Naive thymus-derived CD8-positive, alpha-beta T cell (primary cell): ENCODE data around the gene SERPINB5. TPM values are rescaled to one million over a fixed set of nuclear protein-coding genes. Genes with fewer than 3 reads are reported as not detected.

Experiments used
- ATAC-seq, 2 donors: fragments of 150-1000 bp; cut with Tn5 transposase in 1 of 2; sonication (Bioruptor Pico), chemical (Tn5 transposase) in 1 of 2; 1 replicate in 1 of 2; 2 replicates in 1 of 2; pipeline ENCODE4 v1.10.0; 2021; ENCODE audit warnings: mild to moderate bottlenecking in 2 of 2, moderate library complexity in 2 of 2
- POLR2A ChIA-PET: fragments of 350-600 bp; sonication (Branson Sonifier 250); formaldehyde crosslinking; loops from one replicate; lab custom pipeline; 2021; ENCODE audit warnings: antibody characterized with exemption; lab: Charles Lee
- DNase-seq, 10 donors: peaks; one replicate each; pipeline versions ENCODE4 v3.0.0 to v3.0.0-alpha.2; 2020 to 2022
- H3K27ac Mint-ChIP-seq, 10 donors: one replicate each; pipeline ENCODE4 v1.8.0; 2020 to 2022; ENCODE audit warnings: mild to moderate bottlenecking in 10 of 10, mixed read lengths in 10 of 10, moderate library complexity in 4 of 10, inconsistent platforms in 1 of 10
- H3K27me3 Mint-ChIP-seq, 5 donors: one replicate each; pipeline ENCODE4 v1.8.0; 2021 to 2022; ENCODE audit warnings: mixed read lengths in 5 of 5
- H3K36me3 Mint-ChIP-seq, 3 donors: one replicate each; pipeline ENCODE4 v1.8.0; 2020 to 2022; ENCODE audit warnings: mixed read lengths in 3 of 3, mild to moderate bottlenecking in 2 of 3, inconsistent platforms in 1 of 3
- H3K4me1 Mint-ChIP-seq, 4 donors: one replicate each; pipeline ENCODE4 v1.8.0; 2021 to 2022; ENCODE audit warnings: mixed read lengths in 4 of 4
- H3K4me3 Mint-ChIP-seq, 10 donors: one replicate each; pipeline ENCODE4 v1.8.0; 2020 to 2022; ENCODE audit warnings: mild to moderate bottlenecking in 10 of 10, mixed read lengths in 10 of 10, moderate library complexity in 6 of 10, inconsistent platforms in 1 of 10
- H3K9me3 Mint-ChIP-seq, 9 donors: one replicate each; pipeline ENCODE4 v1.8.0; 2020 to 2022; ENCODE audit warnings: mixed read lengths in 9 of 9, mild to moderate bottlenecking in 3 of 9, inconsistent platforms in 1 of 9, moderate library complexity in 1 of 9
- polyA plus RNA-seq, 3 donors: library from polyadenylated mRNA; unstranded; fragments of 300-500 nt; fragmentation: Illumina TruSeq; gene quantifications; one replicate each; pipeline ENCODE4 v1.2.3, GENCODE V29; 2021
- total RNA-seq, 8 experiments: library from RNA in 2 of 8; stranded (reverse) in 2 of 8; gene quantifications; one replicate each; pipeline ENCODE4 v1.2.3 and lab custom pipeline; 2021 to 2026

Gene SERPINB5
- total and polyA plus RNA-seq, 5 experiments from 2014 or later: not detected

- Mint-ChIP-seq H3K36me3 (no peaks in the 10 kb centered on the region), H3K27ac (no peak overlapping the region), H3K4me1 (no peaks in the 10 kb centered on the region), H3K27me3 (peaks cover 6 to 32% (median 15%) of the 10 kb centered on the region in 5 donors), H3K4me3 (no peak overlapping the region), H3K9me3 (no peaks in the 10 kb centered on the region)
- ATAC-seq (no peak), DNase-seq (no peak)
- POLR2A ChIA-PET: interaction anchor here (0.6 kb wide), 1 partner anchor 403 kb away, joined by 3 read pairs; no protein-coding TSS in a partner anchor
Observed at GRCh38 chr18:63545000-63545399, 68.2 kb downstream of the SERPINB5 start.

DNA sequence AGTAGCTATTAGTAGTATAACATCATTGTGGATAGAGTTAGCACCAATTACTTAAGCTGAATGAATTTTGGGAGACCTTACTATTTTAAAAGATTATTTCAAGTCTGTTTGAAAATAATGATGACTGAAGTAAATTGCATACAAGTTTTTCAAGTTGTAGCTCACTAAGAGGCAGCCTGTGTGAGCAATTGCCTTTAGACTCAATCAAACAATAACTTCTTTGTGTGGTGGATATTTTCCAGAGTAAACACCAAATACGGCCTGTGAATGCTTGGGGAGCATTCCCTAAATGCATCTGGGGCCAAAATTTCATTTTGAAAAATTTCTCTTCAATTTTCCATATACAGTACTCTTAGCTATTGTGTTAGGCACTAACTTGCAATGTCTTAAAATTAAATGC, 73.3 kb downstream of the SERPINB5 start:
- DNase-seq: no peak
- H3K4me3 Mint-ChIP-seq: no peak overlapping the region
- H3K36me3 Mint-ChIP-seq: no peaks in the 10 kb centered on the region
- POLR2A ChIA-PET: no interaction called here
- H3K27ac Mint-ChIP-seq: no peak overlapping the region
- H3K4me1 Mint-ChIP-seq: no peaks in the 10 kb centered on the region
- peaks cover 7 to 25% (median 9%) of the 10 kb centered on the region in 5 donors for H3K27me3 Mint-ChIP-seq
- H3K9me3 Mint-ChIP-seq: no peaks in the 10 kb centered on the region
- no peak for ATAC-seq

GRCh38 chr18:63551769-63552168, 75.0 kb downstream of the SERPINB5 start:
- no peak overlapping the region for H3K4me3 Mint-ChIP-seq
- no peak overlapping the region for H3K27ac Mint-ChIP-seq
- no peaks in the 10 kb centered on the region for H3K4me1 Mint-ChIP-seq
- DNase-seq: no peak
- ATAC-seq: no peak
- peaks cover 3 to 21% (median 7%) of the 10 kb centered on the region in 5 donors for H3K27me3 Mint-ChIP-seq
- no peaks in the 10 kb centered on the region for H3K36me3 Mint-ChIP-seq
- POLR2A ChIA-PET: no interaction called here
- no peaks in the 10 kb centered on the region for H3K9me3 Mint-ChIP-seq

DNA sequence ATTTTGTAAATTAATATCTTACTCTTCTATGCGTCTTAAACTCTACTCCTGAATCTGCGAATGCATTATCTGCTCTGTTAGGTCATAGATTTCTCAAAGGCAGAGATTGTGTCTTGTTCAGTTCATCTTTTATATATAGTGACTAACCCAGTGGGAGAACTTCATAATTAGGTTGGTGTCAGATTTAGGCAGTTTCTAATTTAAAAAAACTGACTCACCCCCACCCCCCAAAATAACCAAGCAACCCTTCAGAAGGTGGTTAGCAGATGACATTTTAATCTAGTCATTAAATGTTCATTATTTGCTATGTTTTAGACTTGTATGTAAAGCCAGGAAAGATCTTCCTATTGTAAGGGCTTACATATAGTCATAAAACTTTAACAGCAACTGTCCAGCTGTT, 75.8 kb downstream of the SERPINB5 start:
- H3K4me3 Mint-ChIP-seq: no peak overlapping the region
- no peak for ATAC-seq
- no peaks in the 10 kb centered on the region for H3K36me3 Mint-ChIP-seq
- no peaks in the 10 kb centered on the region for H3K9me3 Mint-ChIP-seq
- peaks cover 3 to 15% (median 5%) of the 10 kb centered on the region in 5 donors for H3K27me3 Mint-ChIP-seq
- H3K27ac Mint-ChIP-seq: no peak overlapping the region
- POLR2A ChIA-PET: no interaction called here
- DNase-seq: no peak
- no peaks in the 10 kb centered on the region for H3K4me1 Mint-ChIP-seq

- Mint-ChIP-seq H3K9me3 (no peaks in the 10 kb centered on the region), H3K4me3 (no peak overlapping the region), H3K27ac (no peak overlapping the region), H3K27me3 (peaks cover 0 to 10% (median 5%) of the 10 kb centered on the region in 5 donors), H3K36me3 (no peaks in the 10 kb centered on the region), H3K4me1 (no peaks in the 10 kb centered on the region)
- POLR2A ChIA-PET: no interaction called here
- ATAC-seq (no peak), DNase-seq (no peak)
Observed at GRCh38 chr18:63553081-63553480, 76.3 kb downstream of the SERPINB5 start.

Other genes starting within 250 kb of the SERPINB5 start
- 10 to 100 TPM; 32.9 to 33.1 TPM for gene BCL2, start 157.2 kb upstream of the SERPINB5 start, total RNA-seq
- 10 to 100 TPM; 24.3 to 40.2 (median 31.3) TPM for gene BCL2, start 157.2 kb upstream of the SERPINB5 start, polyA plus RNA-seq
- 10 to 100 TPM; 49.1 to 50.6 TPM for gene KDSR, start 109.8 kb upstream of the SERPINB5 start, total RNA-seq
- 10 to 100 TPM; 55.9 to 66.9 (median 65.4) TPM for gene KDSR, start 109.8 kb upstream of the SERPINB5 start, polyA plus RNA-seq
- gene VPS4B, start 54.5 kb upstream of the SERPINB5 start, total RNA-seq: 10 to 100 TPM; 69.8 to 74.8 TPM
- 10 to 100 TPM; 41.0 to 57.8 (median 48.8) TPM for gene VPS4B, start 54.5 kb upstream of the SERPINB5 start, polyA plus RNA-seq
- not detected for gene SERPINB12, start 65.4 kb downstream of the SERPINB5 start, total RNA-seq
- not detected for gene SERPINB12, start 65.4 kb downstream of the SERPINB5 start, polyA plus RNA-seq
- gene SERPINB13, start 110.4 kb downstream of the SERPINB5 start, total RNA-seq: not detected
- gene SERPINB13, start 110.4 kb downstream of the SERPINB5 start, polyA plus RNA-seq: not detected
- gene SERPINB4, start 167.3 kb downstream of the SERPINB5 start, total RNA-seq: not detected
- gene SERPINB4, start 167.3 kb downstream of the SERPINB5 start, polyA plus RNA-seq: not detected
- gene SERPINB3, start 184.9 kb downstream of the SERPINB5 start, total RNA-seq: not detected
- not detected for gene SERPINB3, start 184.9 kb downstream of the SERPINB5 start, polyA plus RNA-seq
- gene SERPINB11, start 226.0 kb downstream of the SERPINB5 start, total RNA-seq: not detected
- not detected for gene SERPINB11, start 226.0 kb downstream of the SERPINB5 start, polyA plus RNA-seq